Measurements from ENCODE around the gene DST. TPM values are rescaled to one million over a fixed set of nuclear protein-coding genes. Genes with fewer than 3 reads are reported as not detected.

DST gene
- total RNA-seq, 1 experiment from 2014 or later = 144 TPM

GRCh38 chr6:56659721-56660380 is 17.2 kb upstream of the DST start:
- Histone ChIP-seq H2AFZ (ENCODE audit: low read depth, low read length, poor library complexity, severe bottlenecking) (no peak overlapping the region), H3K4me1 (ENCODE audit: control insufficient read depth in 1 of 2, insufficient read depth in 2 of 2, low read length in 2 of 2) (peaks cover 52 to 61% of the 10 kb centered on the region in 2 experiments), H3K36me3 (ENCODE audit: control insufficient read depth in 1 of 2, insufficient read depth in 2 of 2, low read length in 2 of 2) (no peaks in the 10 kb centered on the region), H3K4me3 (replicated peaks in 1 of 2; ENCODE audit: low read depth in 1 of 2, low read length in 2 of 2) (no peak overlapping the region), H3K9me3 (ENCODE audit: control insufficient read depth in 1 of 2, insufficient read depth in 1 of 2, low read depth in 1 of 2, low read length in 2 of 2) (no peaks in the 10 kb centered on the region), H3K27ac (ENCODE audit: low read depth, low read length) (no peak overlapping the region), H3K27me3 (ENCODE audit: insufficient read depth, low read length) (no peaks in the 10 kb centered on the region), H3K9me2 (ENCODE audit: insufficient read depth) (no peaks in the 10 kb centered on the region), H3K79me2 (ENCODE audit: insufficient read depth, low read length) (peaks cover 3% of the 10 kb centered on the region; the same call in 1 of the 2 replicates), H3K4me2 (ENCODE audit: low read length) (no peak overlapping the region), H4K20me1 (ENCODE audit: insufficient read depth) (no peaks in the 10 kb centered on the region), H3K9ac (ENCODE audit: low read length) (no peak overlapping the region)
- BruUV-seq (replicated peaks) = no TSS peak
- CTCF ChIA-PET = no interaction called here
- TF ChIP-seq YY1 (IDR thresholded peaks at IDR 0.05; ENCODE audit: extremely low read depth, insufficient replicate concordance, low read depth, low read length) = no peak
- TF ChIP-seq POLR2A (IDR thresholded peaks at IDR 0.05; ENCODE audit: borderline replicate concordance, extremely low read depth, insufficient read depth, insufficient read length) = no peak
- no peak for TF ChIP-seq CBX3 (IDR thresholded peaks at IDR 0.05; ENCODE audit: low read depth)
- TF ChIP-seq TCF7L2 (IDR thresholded peaks at IDR 0.05; ENCODE audit: borderline replicate concordance, extremely low read depth, insufficient read depth, insufficient read length) = no peak
- TF ChIP-seq SIN3A (IDR thresholded peaks at IDR 0.05; ENCODE audit: low read depth) = no peak
- no peak for TF ChIP-seq FOSL1 (IDR thresholded peaks at IDR 0.05; ENCODE audit: low read depth)
- TF ChIP-seq JUND (IDR thresholded peaks at IDR 0.05) = no peak
- TF ChIP-seq SRF (IDR thresholded peaks at IDR 0.05; ENCODE audit: low read depth) = no peak
- TF ChIP-seq EGR1 (IDR thresholded peaks at IDR 0.05; ENCODE audit: low read depth) = no peak
- TF ChIP-seq MAX (IDR thresholded peaks at IDR 0.05) = no peak
- TF ChIP-seq ZNF274 (IDR thresholded peaks at IDR 0.05; ENCODE audit: low read depth, low read length) = no peak
- no peak for TF ChIP-seq SP1 (IDR thresholded peaks at IDR 0.05; ENCODE audit: low read depth)
- no peak for TF ChIP-seq ZFX (IDR thresholded peaks at IDR 0.05)
- no peak for TF ChIP-seq POLR2AphosphoS5 (IDR thresholded peaks at IDR 0.05; ENCODE audit: low read depth, low read length)
- no peak for TF ChIP-seq ATF3 (IDR thresholded peaks at IDR 0.05)
- TF ChIP-seq CTCF (IDR thresholded peaks at IDR 0.05 in 2 of 3, conservative IDR thresholded peaks at IDR 0.05 in 1 of 3; ENCODE audit: borderline replicate concordance in 1 of 3, insufficient read depth in 1 of 3, low read depth in 2 of 3, low read length in 2 of 3) = no peak
- no peak for TF ChIP-seq REST (IDR thresholded peaks at IDR 0.05; ENCODE audit: low read depth)
- no peak for ATAC-seq
- RAD21 ChIA-PET (ENCODE audit: low non-redundant PET in 1 of 2, low total read pairs in 2 of 2, uncharacterized antibody in 2 of 2, unreplicated experiment in 2 of 2) = interaction anchor here in 1 of 2 experiments (0.6 kb wide), 1 partner anchor 111 kb away, joined by 3 read pairs; no protein-coding TSS in a partner anchor
- no peak for DNase-seq (ENCODE audit: low read depth, low spot score)
- POLR2A ChIA-PET = no interaction called here
- intact Hi-C loops (cut with micrococcal nuclease) = no loop called here
